CD4-positive, alpha-beta T cell treated with Interleukin-4 for 1 hour (primary cell): Measurements from ENCODE around the gene CENPV.
"Not testable (repeated sequence)": the region's sequence is repeated elsewhere in the genome, so short reads cannot be mapped to it uniquely, and the experiment has no call there.

ENCODE experiments used
- DNase-seq, 2 donors: peaks; one replicate each; pipeline ENCODE4 v3.0.0-alpha.2; 2020 to 2022

The CENPV gene

GRCh38 chr17:16312061-16312460 is 41.2 kb downstream of the CENPV start:
- DNase-seq: not testable (repeated sequence)

- no peak for DNase-seq
Measured at GRCh38 chr17:16306211-16306610, 47.1 kb downstream of the CENPV start.

DNA sequence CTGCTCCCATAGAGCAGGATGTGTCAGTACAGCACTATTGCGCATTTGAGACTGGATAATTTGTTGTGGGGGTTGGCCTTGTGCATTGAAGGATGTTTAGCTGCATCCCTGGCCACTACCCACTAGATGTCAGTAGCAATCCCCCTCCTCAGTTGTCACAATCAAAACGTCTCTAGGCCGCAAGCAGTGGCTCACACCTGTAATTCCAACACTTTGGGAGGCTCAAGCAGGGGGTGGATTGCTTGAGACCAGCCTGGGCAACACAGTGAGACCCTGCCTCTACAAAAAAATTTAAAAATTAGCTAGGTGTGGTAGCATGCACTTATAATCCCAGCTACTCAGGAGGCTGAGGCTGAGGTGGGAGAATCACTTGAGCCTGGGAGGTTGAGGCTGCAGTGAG is 48.4 kb downstream of the CENPV start:
- peak in 1 of 2 donors; percentile 22 for DNase-seq

DNA sequence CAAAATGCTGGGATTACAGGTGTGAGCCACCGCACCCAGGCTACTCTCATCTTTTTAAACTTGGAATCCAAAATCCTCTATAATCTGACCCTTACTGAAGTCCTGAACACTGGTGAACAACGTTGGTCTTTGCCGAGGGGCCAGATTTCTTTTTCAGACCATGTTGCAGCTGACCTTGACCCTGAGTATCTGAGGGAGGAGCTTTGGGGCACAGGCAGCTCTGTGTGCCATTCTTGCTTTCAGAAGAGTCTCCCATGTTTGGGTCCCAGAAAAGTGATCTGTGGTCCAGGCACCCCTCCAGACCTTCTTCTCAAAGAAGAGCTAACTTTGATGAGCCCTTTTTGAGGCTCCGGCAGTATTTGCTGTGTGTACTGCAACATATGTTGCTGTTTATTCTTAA is 50.4 kb downstream of the CENPV start:
- no peak for DNase-seq

DNA sequence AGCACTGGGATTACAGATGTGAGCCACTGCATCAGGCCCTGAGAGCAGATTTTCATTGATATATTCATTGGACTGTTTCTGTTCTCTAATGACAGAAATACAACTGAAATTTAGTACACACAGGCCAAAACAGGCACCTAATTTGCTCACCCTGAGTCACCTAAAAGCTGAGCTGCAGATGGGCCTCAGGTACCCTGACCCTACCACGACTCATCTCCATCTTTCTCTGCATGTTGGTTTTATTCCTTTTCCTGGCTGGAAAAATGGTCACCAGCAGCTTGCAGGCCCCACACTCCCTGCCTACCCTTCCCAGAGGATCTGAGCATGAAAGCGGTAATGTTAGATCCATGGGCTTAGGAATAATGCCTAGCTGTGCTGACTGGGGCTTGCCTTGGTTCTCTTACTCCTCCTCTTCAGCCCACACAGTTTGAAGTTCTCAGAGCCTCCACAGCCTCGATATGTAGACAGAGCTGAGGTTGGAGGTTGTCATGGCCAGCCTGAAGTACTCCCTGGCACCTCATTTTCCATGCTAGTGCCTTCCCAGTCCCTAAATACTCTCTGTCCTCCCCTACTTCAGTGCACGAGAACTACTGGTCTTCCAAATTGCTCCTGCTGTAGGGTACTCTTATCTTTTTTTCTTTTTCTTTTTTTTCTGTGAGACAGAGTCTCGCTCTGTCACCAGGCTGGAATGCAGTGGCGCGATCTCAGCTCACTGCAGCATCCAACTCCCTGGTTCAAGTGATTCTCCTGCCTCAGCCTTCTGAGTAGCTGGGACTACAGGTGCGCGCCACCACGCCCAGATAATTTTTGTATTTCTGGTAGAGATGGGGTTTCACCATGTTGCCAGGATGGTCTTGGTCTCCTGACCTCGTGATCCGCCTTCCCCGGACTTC is 51.1 kb downstream of the CENPV start:
- no peak for DNase-seq

DNA sequence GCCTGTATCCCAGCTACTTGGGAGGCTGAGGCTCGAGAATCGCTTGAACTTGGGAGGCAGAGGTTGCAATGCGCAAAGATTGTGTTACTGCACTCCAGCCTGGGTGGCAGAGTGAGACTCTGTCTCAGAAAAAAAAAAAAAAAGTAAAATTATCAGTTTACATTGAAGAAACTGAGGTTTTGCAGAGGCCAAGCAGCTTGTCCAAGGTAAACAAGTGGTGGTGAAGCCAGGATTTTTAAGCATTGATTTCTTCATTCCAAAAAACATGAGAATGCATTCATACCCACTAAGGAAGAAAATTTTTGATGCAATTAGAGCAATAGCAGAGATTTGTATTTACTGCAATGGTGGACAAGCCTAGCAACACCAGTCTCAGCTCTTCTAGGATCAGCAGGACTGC is 52.7 kb downstream of the CENPV start:
- no peak for DNase-seq

- DNase-seq: no peak
Measured at GRCh38 chr17:16298140-16298662, 55.1 kb downstream of the CENPV start.

DNA sequence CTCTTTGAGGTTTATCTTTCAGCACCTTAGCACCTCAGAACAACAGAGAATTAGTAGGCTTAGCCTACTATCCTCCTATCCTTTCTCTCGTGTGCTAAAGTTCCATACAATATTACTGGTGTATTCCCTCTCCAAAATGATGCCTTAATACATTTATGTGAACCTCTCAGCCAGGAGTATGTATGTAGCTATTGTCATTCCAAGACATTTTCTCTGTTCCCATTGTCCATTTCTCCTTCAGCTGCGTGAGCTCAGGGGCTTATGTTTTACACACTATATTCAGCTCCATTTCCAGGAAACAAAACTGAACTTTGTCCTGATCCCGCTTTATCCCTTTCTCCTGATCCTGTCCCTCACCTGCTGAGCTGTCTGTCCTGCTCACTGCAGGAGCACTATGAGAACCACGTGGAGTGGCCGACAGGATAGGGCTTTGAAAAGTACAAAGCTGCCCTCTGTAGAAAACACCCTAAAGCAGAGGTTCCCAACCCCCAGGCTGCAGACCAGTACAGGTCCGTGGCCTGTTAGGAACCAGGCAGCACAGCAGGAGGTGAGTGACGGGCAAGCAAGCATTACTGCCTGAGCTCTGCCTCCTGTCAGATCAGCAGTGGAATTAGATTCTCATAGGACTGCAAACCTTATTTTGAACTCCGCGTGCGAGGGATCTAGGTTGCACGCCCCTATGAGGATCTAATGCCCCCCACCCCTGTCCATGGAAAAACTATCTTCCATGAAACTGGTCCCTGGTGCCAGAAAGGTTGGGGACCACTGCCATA is 55.7 kb downstream of the CENPV start:
- DNase-seq: no peak

DNA sequence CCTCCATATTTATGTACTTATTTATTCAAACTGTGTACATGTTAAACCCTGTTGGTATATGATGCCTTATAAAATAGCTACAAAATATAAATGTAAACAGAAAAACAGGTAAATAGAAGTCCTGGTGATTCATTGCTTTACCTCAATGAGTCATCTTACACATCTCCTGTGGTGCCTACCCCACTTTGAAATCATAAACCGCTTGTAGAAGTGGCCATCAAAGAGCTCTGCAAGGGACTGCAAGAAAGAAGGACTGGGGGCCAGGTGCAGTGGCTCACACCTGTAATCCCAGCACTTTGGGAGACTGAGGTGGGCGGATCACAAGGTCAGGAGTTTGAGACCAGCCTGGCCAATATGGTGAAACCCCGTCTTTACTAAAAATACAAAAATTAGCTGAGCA is 57.2 kb downstream of the CENPV start:
- DNase-seq: not testable (repeated sequence)

DNA sequence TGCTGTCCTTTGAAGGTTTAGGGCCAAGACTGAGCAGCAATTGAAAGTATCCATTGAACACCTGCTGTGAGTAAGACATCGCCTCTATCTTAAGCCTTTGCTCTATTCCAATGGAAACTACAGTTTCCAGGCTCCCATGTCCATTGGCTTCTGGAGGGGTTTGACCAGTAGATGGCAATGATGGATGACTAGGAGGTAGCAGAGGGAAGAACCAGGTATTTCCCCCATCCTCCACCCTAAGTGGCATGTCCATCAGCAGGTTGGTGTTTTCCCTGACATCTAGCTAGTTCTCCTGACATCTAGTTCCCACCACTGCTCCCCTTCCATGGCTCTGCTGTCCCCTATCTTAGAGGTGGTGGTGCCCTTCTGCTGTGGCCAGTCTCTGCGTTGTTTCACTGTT is 58.7 kb downstream of the CENPV start:
- no peak for DNase-seq

DNA sequence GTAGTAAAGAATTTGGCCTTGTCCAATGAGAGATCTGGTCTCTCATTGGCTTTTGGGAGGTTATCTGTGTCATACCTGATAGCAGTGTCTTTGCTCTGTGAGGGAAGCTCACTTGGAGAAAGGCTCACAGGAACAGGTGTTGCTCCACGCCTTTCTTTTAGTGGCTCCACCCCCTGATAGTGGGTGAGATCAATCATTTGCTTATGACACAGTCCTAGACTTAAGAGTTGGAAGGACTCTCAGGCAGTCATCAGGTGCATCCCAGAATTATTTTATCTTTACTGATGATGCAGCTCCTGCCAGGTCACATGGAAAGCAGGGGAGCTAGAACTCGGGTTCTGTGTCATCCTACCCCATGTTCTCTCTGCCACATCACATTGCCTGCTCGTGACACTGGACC is 59.3 kb downstream of the CENPV start:
- no peak for DNase-seq
